IPS-18a (cell line): ENCODE measurements around the gene RNLS.

Source experiments
- H3K27ac ChIP-seq: one replicate; pipeline ENCODE4 v1.5.1; 2013; ENCODE audit warnings: low read length
- H3K27me3 ChIP-seq: one replicate; pipeline ENCODE4 v1.6.1; 2013; ENCODE audit warnings: mild to moderate bottlenecking, low read length; ENCODE audit not compliant: control insufficient read depth, insufficient read depth
- H3K36me3 ChIP-seq: one replicate; pipeline ENCODE4 v1.6.1; 2013; ENCODE audit warnings: low read depth, low read length; ENCODE audit not compliant: control insufficient read depth
- H3K4me1 ChIP-seq: one replicate; pipeline ENCODE4 v1.6.1; 2013; ENCODE audit warnings: low read depth, low read length; ENCODE audit not compliant: control insufficient read depth
- H3K4me3 ChIP-seq: one replicate; pipeline ENCODE4 v1.5.1; 2013; ENCODE audit warnings: low read length
- H3K9ac ChIP-seq: one replicate; pipeline ENCODE4 v1.6.1; 2013; ENCODE audit warnings: mild to moderate bottlenecking, low read length, moderate library complexity
- H3K9me3 ChIP-seq: one replicate; pipeline ENCODE4 v1.6.1; 2013; ENCODE audit warnings: low read depth, low read length; ENCODE audit not compliant: control insufficient read depth

Gene RNLS

GRCh38 chr10:88530629-88531391, 52.3 kb downstream of the RNLS start:
- H3K9me3 ChIP-seq, result no peaks in the 10 kb centered on the region

GRCh38 chr10:88530093-88530492, 53.0 kb downstream of the RNLS start:
- Histone ChIP-seq H3K4me3 (no peak overlapping the region), H3K4me1 (no peaks in the 10 kb centered on the region), H3K36me3 (no peaks in the 10 kb centered on the region), H3K9ac (no peak overlapping the region), H3K27ac (no peak overlapping the region), H3K27me3 (no peaks in the 10 kb centered on the region), H3K9me3 (no peaks in the 10 kb centered on the region)

More at GRCh38 chr10:88530629-88531391, 52.3 kb downstream of the RNLS start:
- Histone ChIP-seq H3K27ac (no peak overlapping the region), H3K36me3 (no peaks in the 10 kb centered on the region), H3K4me3 (no peak overlapping the region), H3K4me1 (no peaks in the 10 kb centered on the region), H3K9ac (no peak overlapping the region), H3K27me3 (no peaks in the 10 kb centered on the region)

GRCh38 chr10:88528806-88529570, 54.1 kb downstream of the RNLS start:
- no peaks in the 10 kb centered on the region for H3K36me3 ChIP-seq

GRCh38 chr10:88528201-88528600, 54.9 kb downstream of the RNLS start:
- H3K9me3 ChIP-seq, result no peaks in the 10 kb centered on the region
- no peak overlapping the region for H3K9ac ChIP-seq
- no peak overlapping the region for H3K4me3 ChIP-seq
- H3K4me1 ChIP-seq, result no peaks in the 10 kb centered on the region
- H3K27me3 ChIP-seq, result no peaks in the 10 kb centered on the region
- H3K36me3 ChIP-seq, result no peaks in the 10 kb centered on the region
- no peak overlapping the region for H3K27ac ChIP-seq

More at GRCh38 chr10:88528806-88529570, 54.1 kb downstream of the RNLS start:
- Histone ChIP-seq H3K9me3 (no peaks in the 10 kb centered on the region), H3K27ac (no peak overlapping the region), H3K27me3 (no peaks in the 10 kb centered on the region), H3K9ac (no peak overlapping the region), H3K4me3 (no peak overlapping the region), H3K4me1 (no peaks in the 10 kb centered on the region)

DNA sequence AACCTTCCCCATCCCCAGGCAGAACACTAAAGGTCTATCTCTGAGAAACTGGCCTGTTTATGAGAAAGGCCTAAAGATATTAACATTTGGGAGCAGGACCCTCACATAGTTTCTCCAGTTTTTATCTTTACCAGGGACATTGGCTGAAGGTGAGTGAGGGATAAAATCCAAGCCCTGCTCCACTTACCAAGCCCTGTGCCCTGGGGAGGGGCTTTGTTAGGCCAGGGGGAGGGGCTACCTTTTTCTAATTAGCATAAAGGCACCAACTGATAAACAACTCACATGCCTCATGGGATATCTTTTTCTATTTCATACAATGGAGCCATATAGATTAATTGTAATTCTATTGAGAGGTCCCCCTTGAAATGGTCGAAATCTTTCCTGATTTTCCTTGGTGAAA, 55.9 kb downstream of the RNLS start:
- H3K27ac ChIP-seq, result no peak overlapping the region
- H3K4me1 ChIP-seq, result no peaks in the 10 kb centered on the region
- no peak overlapping the region for H3K4me3 ChIP-seq
- H3K27me3 ChIP-seq, result no peaks in the 10 kb centered on the region
- no peak overlapping the region for H3K9ac ChIP-seq
- H3K9me3 ChIP-seq, result no peaks in the 10 kb centered on the region
- no peaks in the 10 kb centered on the region for H3K36me3 ChIP-seq

DNA sequence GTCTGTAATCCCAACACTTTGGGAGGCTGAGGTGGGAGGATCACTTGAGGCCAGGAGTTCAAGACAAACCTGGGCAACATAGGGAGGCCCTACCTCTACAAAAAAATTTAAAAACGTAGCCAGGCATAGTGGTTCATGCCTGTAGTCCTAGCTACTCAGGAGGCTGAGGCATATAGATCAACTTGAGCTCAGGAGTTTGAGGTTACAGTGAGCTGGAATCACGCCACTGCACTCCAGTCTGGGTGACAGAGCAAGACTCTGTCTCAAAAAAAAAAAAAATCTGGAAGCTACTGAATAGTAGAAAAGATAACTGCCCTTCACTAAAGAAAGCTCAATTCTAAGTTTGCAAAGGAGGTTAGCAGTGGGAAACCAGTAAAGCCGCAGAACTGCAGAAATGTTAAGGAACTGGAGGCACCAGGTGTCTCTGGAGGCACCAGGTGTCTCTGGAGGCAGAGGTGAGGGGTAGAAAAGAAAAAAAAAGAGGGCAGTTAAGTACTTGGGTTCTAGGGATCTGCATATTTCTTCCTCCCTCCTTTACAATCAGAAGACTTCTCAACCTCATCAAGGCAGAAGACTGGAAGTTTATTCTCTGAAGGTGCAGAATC, 56.5 kb downstream of the RNLS start:
- H3K36me3 ChIP-seq, result no peaks in the 10 kb centered on the region
- H3K27me3 ChIP-seq, result no peaks in the 10 kb centered on the region
- no peaks in the 10 kb centered on the region for H3K9me3 ChIP-seq
- H3K9ac ChIP-seq, result no peak overlapping the region
- no peaks in the 10 kb centered on the region for H3K4me1 ChIP-seq
- H3K4me3 ChIP-seq, result no peak overlapping the region
- no peak overlapping the region for H3K27ac ChIP-seq

DNA sequence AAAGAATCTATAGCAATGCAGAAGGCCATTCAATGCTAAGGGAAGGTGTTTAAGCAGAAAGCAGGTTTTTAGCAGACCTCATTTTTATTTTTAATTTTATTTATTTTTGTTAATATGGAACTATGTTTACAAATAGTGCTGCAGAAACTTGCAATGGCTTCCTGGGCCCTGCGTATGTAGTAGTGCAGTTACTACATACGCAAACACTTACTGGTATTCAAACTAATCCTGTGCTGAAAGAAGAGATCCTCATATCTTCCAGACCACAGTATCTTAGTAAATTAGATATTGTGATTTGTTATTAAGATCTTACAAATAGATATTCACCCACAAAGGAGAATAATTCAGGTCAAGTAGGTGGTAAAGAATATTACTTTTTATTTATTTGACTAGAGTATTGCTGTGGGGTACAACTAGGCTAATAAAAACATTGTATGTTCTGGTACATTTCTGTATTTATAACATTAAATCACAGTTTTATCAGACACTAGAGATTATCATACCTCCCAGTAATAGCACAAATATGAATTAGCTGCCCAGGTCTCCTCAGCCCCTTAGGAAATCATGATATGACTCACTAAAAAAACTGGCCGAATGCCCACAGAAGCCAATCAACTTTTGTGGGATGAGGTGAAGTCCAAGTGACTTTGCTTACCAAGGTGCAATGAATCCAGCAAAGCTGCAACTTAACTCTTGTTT, 57.6 kb downstream of the RNLS start:
- H3K27me3 ChIP-seq, result no peaks in the 10 kb centered on the region
- no peak overlapping the region for H3K27ac ChIP-seq
- no peaks in the 10 kb centered on the region for H3K9me3 ChIP-seq
- H3K4me1 ChIP-seq, result no peaks in the 10 kb centered on the region
- H3K36me3 ChIP-seq, result no peaks in the 10 kb centered on the region
- H3K9ac ChIP-seq, result no peak overlapping the region
- no peak overlapping the region for H3K4me3 ChIP-seq

GRCh38 chr10:88523739-88524400, 59.2 kb downstream of the RNLS start:
- Histone ChIP-seq H3K9ac (no peak overlapping the region), H3K9me3 (no peaks in the 10 kb centered on the region), H3K36me3 (no peaks in the 10 kb centered on the region), H3K4me1 (no peaks in the 10 kb centered on the region), H3K27me3 (no peaks in the 10 kb centered on the region), H3K4me3 (no peak overlapping the region), H3K27ac (no peak overlapping the region)

DNA sequence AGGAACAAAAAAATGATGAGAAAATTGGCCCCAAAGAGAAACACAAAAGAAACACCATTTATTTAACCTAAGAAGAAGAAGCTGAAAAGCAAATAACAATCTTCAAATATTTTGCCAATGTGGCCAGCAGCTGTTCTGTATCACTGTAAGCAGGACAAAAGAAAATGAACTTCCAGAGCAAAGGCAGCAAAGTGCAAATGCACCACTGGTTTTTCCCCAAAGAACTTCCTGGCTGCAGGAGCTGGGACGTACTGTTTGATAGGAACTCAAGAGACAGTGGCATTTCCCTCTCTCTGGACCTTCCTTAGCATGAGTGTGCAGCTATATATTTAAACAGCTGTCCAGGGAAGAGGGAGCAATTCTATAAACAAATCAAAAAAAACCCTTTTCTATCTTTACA, 60.4 kb downstream of the RNLS start:
- H3K4me1 ChIP-seq, result no peaks in the 10 kb centered on the region
- H3K27me3 ChIP-seq, result no peaks in the 10 kb centered on the region
- no peaks in the 10 kb centered on the region for H3K36me3 ChIP-seq
- no peak overlapping the region for H3K4me3 ChIP-seq
- H3K9me3 ChIP-seq, result no peaks in the 10 kb centered on the region
- no peak overlapping the region for H3K27ac ChIP-seq
- H3K9ac ChIP-seq, result no peak overlapping the region

DNA sequence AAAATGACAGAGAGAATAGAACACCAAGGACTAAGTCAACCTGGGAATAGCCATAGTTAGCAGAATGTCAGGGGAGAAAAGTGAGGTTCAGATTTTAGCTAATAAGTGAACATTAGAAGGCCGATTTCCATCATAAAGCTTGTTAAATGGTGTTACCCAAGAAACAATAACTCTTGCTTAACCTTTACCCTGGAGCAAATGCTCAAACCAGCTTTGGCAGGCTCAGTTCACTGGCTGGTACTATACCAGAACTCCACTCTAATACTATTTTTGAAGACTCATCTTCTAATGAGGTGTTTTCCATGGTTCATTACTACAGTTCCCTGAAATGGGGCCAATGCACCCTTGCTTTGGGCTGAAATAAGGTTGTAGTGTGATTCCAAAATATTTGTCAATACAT, 61.3 kb downstream of the RNLS start:
- Histone ChIP-seq H3K9ac (no peak overlapping the region), H3K36me3 (no peaks in the 10 kb centered on the region), H3K9me3 (no peaks in the 10 kb centered on the region), H3K27ac (no peak overlapping the region), H3K4me3 (no peak overlapping the region), H3K4me1 (no peaks in the 10 kb centered on the region), H3K27me3 (no peaks in the 10 kb centered on the region)

GRCh38 chr10:88515235-88515634, 67.9 kb downstream of the RNLS start:
- Histone ChIP-seq H3K4me3 (no peak overlapping the region), H3K9ac (no peak overlapping the region), H3K4me1 (no peaks in the 10 kb centered on the region), H3K27ac (no peak overlapping the region), H3K9me3 (no peaks in the 10 kb centered on the region), H3K36me3 (no peaks in the 10 kb centered on the region), H3K27me3 (no peaks in the 10 kb centered on the region)
